Erythroblast (primary cell): ENCODE measurements around the gene METTL5.

Experiments
- GATA1 ChIP-seq: IDR thresholded peaks from 2 replicates; pipeline ENCODE4 v1.6.1; 2011; ENCODE audit warnings: low read depth, mild to moderate bottlenecking, control low read depth, low read length, moderate library complexity
- POLR2A ChIP-seq: IDR thresholded peaks from 2 replicates; pipeline ENCODE4 v1.6.1; 2011; ENCODE audit warnings: mild to moderate bottlenecking, low read length

DNA sequence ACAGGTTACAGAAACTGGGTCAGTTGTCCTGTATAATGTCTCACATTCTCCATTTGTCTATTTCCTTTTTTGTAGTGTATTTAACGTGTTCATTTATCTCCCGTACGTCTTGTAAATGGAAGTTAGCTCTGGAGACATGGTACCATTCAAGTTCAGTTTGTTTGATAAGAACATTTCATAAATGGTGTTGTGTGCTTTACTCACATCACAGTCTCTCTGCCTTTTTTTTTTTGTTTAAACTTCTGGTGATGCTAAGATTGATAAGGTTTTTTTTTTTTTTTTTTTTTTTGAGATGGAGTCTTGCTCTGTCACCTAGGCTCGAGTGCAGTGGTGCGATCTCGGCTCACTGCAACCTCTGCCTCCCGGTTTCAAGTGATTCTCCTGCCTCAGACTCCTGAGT is 44.2 kb upstream of the METTL5 start:
- TF ChIP-seq POLR2A (no peak), GATA1 (no peak)
